Caco-2 (cell line): ENCODE data around the gene FASTK. TPM values are rescaled to one million over a fixed set of nuclear protein-coding genes. Genes with fewer than 3 reads are reported as not detected.
A peak's percentile ranks its signal among the peaks of the same experiment; 100 is the strongest.

Source experiments
- BruUV-seq: library from RNA; stranded (reverse); fragments of 400-500 nt; replicated peaks from 2 replicates; lab custom pipeline; 2021; lab: Mats Ljungman, UMichigan
- CTCF ChIA-PET: fragments of 300-600 bp; sonication (Branson Sonifier 250); formaldehyde crosslinking; loops from one replicate; lab custom pipeline; 2022; ENCODE audit warnings: antibody characterized with exemption; lab: Charles Lee
- POLR2A ChIA-PET: fragments of 300-600 bp; sonication (Branson Sonifier 250); formaldehyde crosslinking; loops from one replicate; lab custom pipeline; 2022; ENCODE audit warnings: antibody characterized with exemption; lab: Charles Lee
- DNase-seq, 2 experiments: peaks; one replicate each; pipeline versions ENCODE4 v3.0.0 to v3.0.0-alpha.2; 2020 to 2022
- H3K27me3 ChIP-seq: replicated peaks from 2 replicates; pipeline ENCODE4 v1.6.0; 2011; ENCODE audit warnings: low read length; ENCODE audit not compliant: control insufficient read depth, insufficient read depth
- H3K36me3 ChIP-seq: 2 replicates; pipeline ENCODE4 v1.5.1; 2011; ENCODE audit warnings: low read length; ENCODE audit not compliant: control insufficient read depth, insufficient read depth
- H3K4me1 ChIP-seq: fragments of 250-450 bp; sonication (Bioruptor Pico); 2 replicates; pipeline ENCODE4 v1.5.1; 2020; ENCODE audit warnings: mild to moderate bottlenecking
- H3K4me3 ChIP-seq: 2 replicates; pipeline ENCODE4 v1.5.1; 2011; ENCODE audit warnings: low read depth, mild to moderate bottlenecking, control low read depth, low read length
- H3K9me3 ChIP-seq: fragments of 250-450 bp; sonication (Bioruptor Pico); 2 replicates; pipeline ENCODE4 v1.5.1; 2020; ENCODE audit warnings: mild to moderate bottlenecking, moderate library complexity
- H3K27ac Mint-ChIP-seq: one replicate; pipeline ENCODE4 v1.8.0; 2022; ENCODE audit warnings: mixed read lengths; ENCODE audit not compliant: unreplicated experiment
- H3K27me3 Mint-ChIP-seq: one replicate; pipeline ENCODE4 v1.8.0; 2022; ENCODE audit warnings: mixed read lengths; ENCODE audit not compliant: insufficient read depth, unreplicated experiment
- H3K36me3 Mint-ChIP-seq: one replicate; pipeline ENCODE4 v1.8.0; 2022; ENCODE audit warnings: mild to moderate bottlenecking, mixed read lengths; ENCODE audit not compliant: insufficient read depth, unreplicated experiment
- H3K4me1 Mint-ChIP-seq: one replicate; pipeline ENCODE4 v1.8.0; 2022; ENCODE audit warnings: low read depth, mixed read lengths; ENCODE audit not compliant: unreplicated experiment
- H3K4me3 Mint-ChIP-seq: one replicate; pipeline ENCODE4 v1.8.0; 2022; ENCODE audit warnings: mild to moderate bottlenecking, moderate library complexity, mixed read lengths; ENCODE audit not compliant: unreplicated experiment
- H3K9me3 Mint-ChIP-seq: one replicate; pipeline ENCODE4 v1.8.0; 2022; ENCODE audit warnings: mixed read lengths; ENCODE audit not compliant: unreplicated experiment
- CTCF ChIP-seq, 2 experiments: fragments of 200-600 bp in 1 of 2; IDR thresholded peaks; 1 replicate in 1 of 2; 2 replicates in 1 of 2; pipeline versions ENCODE4 v1.5.1 to v1.8.0; 2011 to 2022; ENCODE audit warnings: antibody characterized with exemption in 1 of 2, control low read depth in 1 of 2, inconsistent platforms in 1 of 2, low read depth in 1 of 2, low read length in 1 of 2, mild to moderate bottlenecking in 1 of 2, moderate library complexity in 1 of 2; ENCODE audit not compliant: insufficient read depth in 1 of 2, severe bottlenecking in 1 of 2, unreplicated experiment in 1 of 2
- intact Hi-C: fragments of 100-400 bp; cut with micrococcal nuclease; formaldehyde crosslinking; loops from one replicate; pipeline ENCODE4 v1.10.0; 2022; ENCODE audit not compliant: unreplicated experiment
- total RNA-seq: library from RNA; stranded (reverse); gene quantifications from 2 replicates; pipeline ENCODE4 v1.2.3, GENCODE V29; 2022

FASTK gene
- total RNA-seq, 1 experiment from 2014 or later = 114 TPM

- POLR2A ChIA-PET = no interaction called here
- no TSS peak for BruUV-seq
- Mint-ChIP-seq H3K27ac (peak overlapping the region; percentile 94), H3K4me1 (peaks cover 24% of the 10 kb centered on the region), H3K4me3 (peak overlapping the region; percentile 95), H3K27me3 (no peaks in the 10 kb centered on the region), H3K9me3 (no peaks in the 10 kb centered on the region), H3K36me3 (peaks cover 16% of the 10 kb centered on the region)
- intact Hi-C loops = no loop called here
- H3K36me3 ChIP-seq = no peaks in the 10 kb centered on the region; the same call in 1 of the 2 replicates
- H3K4me3 ChIP-seq = peak overlapping the region; percentile 63
- H3K27me3 ChIP-seq = no peaks in the 10 kb centered on the region
- no peaks in the 10 kb centered on the region for H3K9me3 ChIP-seq
- no peak for TF ChIP-seq CTCF (IDR thresholded peaks at IDR 0.05; ENCODE audit: insufficient read depth in 1 of 2, low read depth in 1 of 2, low read length in 1 of 2, severe bottlenecking in 1 of 2, unreplicated experiment in 1 of 2)
- H3K4me1 ChIP-seq = peaks cover 20% of the 10 kb centered on the region
- no peak for DNase-seq
- CTCF ChIA-PET = interaction anchor here (1.5 kb wide), 1 partner anchor 29 kb away, joined by 6 read pairs; the partner anchor contains the start of gene ABCB8
Measured at GRCh38 chr7:151056666-151057505, 23.7 kb downstream of the FASTK start.

GRCh38 chr7:151056283-151056665 is 24.3 kb downstream of the FASTK start:
- no peak for TF ChIP-seq CTCF (IDR thresholded peaks at IDR 0.05; ENCODE audit: insufficient read depth in 1 of 2, low read depth in 1 of 2, low read length in 1 of 2, severe bottlenecking in 1 of 2, unreplicated experiment in 1 of 2)
- H3K36me3 Mint-ChIP-seq = peaks cover 10% of the 10 kb centered on the region
- Histone ChIP-seq H3K36me3 (no peaks in the 10 kb centered on the region; the same call in 1 of the 2 replicates), H3K27me3 (no peaks in the 10 kb centered on the region), H3K9me3 (no peaks in the 10 kb centered on the region), H3K4me3 (no peak overlapping the region), H3K4me1 (peaks cover 15% of the 10 kb centered on the region; the same call in 1 of the 2 replicates)
- H3K27ac Mint-ChIP-seq = no peak overlapping the region
- intact Hi-C loops = no loop called here
- no peaks in the 10 kb centered on the region for H3K9me3 Mint-ChIP-seq
- no TSS peak for BruUV-seq
- peak overlapping the region; percentile 95 for H3K4me3 Mint-ChIP-seq
- H3K27me3 Mint-ChIP-seq = no peaks in the 10 kb centered on the region
- peaks cover 17% of the 10 kb centered on the region for H3K4me1 Mint-ChIP-seq
- ChIA-PET CTCF (no interaction called here), POLR2A (no interaction called here)
- no peak for DNase-seq

- TF ChIP-seq CTCF (IDR thresholded peaks at IDR 0.05; ENCODE audit: insufficient read depth in 1 of 2, low read depth in 1 of 2, low read length in 1 of 2, severe bottlenecking in 1 of 2, unreplicated experiment in 1 of 2) = no peak
- CTCF ChIA-PET = no interaction called here
Measured at GRCh38 chr7:151053751-151054150, 26.9 kb downstream of the FASTK start.

More at GRCh38 chr7:151053751-151054150, 26.9 kb downstream of the FASTK start:
- no peak for DNase-seq
- Mint-ChIP-seq H3K27ac (no peak overlapping the region), H3K36me3 (no peaks in the 10 kb centered on the region), H3K9me3 (no peaks in the 10 kb centered on the region), H3K4me3 (no peak overlapping the region), H3K27me3 (peaks cover 4% of the 10 kb centered on the region), H3K4me1 (peaks cover 11% of the 10 kb centered on the region)
- H3K27me3 ChIP-seq = no peaks in the 10 kb centered on the region
- intact Hi-C loops = no loop called here
- POLR2A ChIA-PET = no interaction called here
- H3K4me1 ChIP-seq = 0 out of 2 replicates have a peak, but pooled peaks cover 8% of the 10 kb centered on the region
- H3K9me3 ChIP-seq = no peaks in the 10 kb centered on the region
- BruUV-seq = no TSS peak
- no peaks in the 10 kb centered on the region; the same call in 1 of the 2 replicates for H3K36me3 ChIP-seq
- no peak overlapping the region for H3K4me3 ChIP-seq
